Endothelial cell of umbilical vein (primary cell): ENCODE results near the gene DIAPH3. TPM values are rescaled to one million over a fixed set of nuclear protein-coding genes. Genes with fewer than 3 reads are reported as not detected.

ENCODE experiments used
- BruUV-seq: library from RNA; stranded (reverse); fragments of 400-500 nt; replicated peaks from 2 replicates; lab custom pipeline; 2021; lab: Mats Ljungman, UMichigan
- CTCF ChIA-PET: fragments of 300-600, 350-600 bp; sonication (Branson Sonifier 250); formaldehyde crosslinking; loops from one replicate; lab custom pipeline; 2021; ENCODE audit warnings: antibody characterized with exemption, inconsistent platforms; lab: Charles Lee
- POLR2A ChIA-PET: fragments of 300-600, 350-600 bp; sonication (Branson Sonifier 250); formaldehyde crosslinking; loops from one replicate; lab custom pipeline; 2021; ENCODE audit warnings: antibody characterized with exemption, inconsistent platforms; lab: Charles Lee
- DNase-seq: peaks from one replicate; pipeline ENCODE4 v3.0.0-alpha.2; 2011; ENCODE audit warnings: low read depth, low spot score
- FAIRE-seq: peaks from 2 replicates; lab custom pipeline; 2011; peaks lifted over from hg19 to GRCh38; lab: Jason Lieb, UNC
- H2AFZ ChIP-seq: 2 replicates; pipeline ENCODE4 v1.6.0; 2012; ENCODE audit warnings: low read depth, low read length, control low read depth, inconsistent platforms
- H3K27ac ChIP-seq: 2 replicates; pipeline ENCODE4 v1.5.1; 2011; ENCODE audit warnings: low read depth, mild to moderate bottlenecking, control low read depth, low read length, moderate library complexity; ENCODE audit not compliant: insufficient read depth
- H3K27me3 ChIP-seq, 2 experiments: 2 replicates each; pipeline versions ENCODE4 v1.6.0 to v1.6.1; 2011; ENCODE audit warnings: low read length in 2 of 2, mixed read lengths in 1 of 2; ENCODE audit not compliant: control insufficient read depth in 2 of 2, insufficient read depth in 2 of 2
- H3K36me3 ChIP-seq, 2 experiments: 2 replicates in 1 of 2; 3 replicates in 1 of 2; pipeline ENCODE4 v1.5.1; 2011; ENCODE audit warnings: low read length in 2 of 2, mild to moderate bottlenecking in 1 of 2, moderate library complexity in 1 of 2; ENCODE audit not compliant: control insufficient read depth in 2 of 2, insufficient read depth in 2 of 2; ENCODE audit errors: extremely low read depth in 1 of 2
- H3K4me1 ChIP-seq: 3 replicates; pipeline ENCODE4 v1.5.1; 2011; ENCODE audit warnings: mild to moderate bottlenecking, low read length; ENCODE audit not compliant: control insufficient read depth, insufficient read depth; ENCODE audit errors: extremely low read depth
- H3K4me2 ChIP-seq: 2 replicates; pipeline ENCODE4 v1.6.1; 2011; ENCODE audit warnings: low read length, control low read depth, mixed read lengths; ENCODE audit not compliant: insufficient read depth
- H3K4me3 ChIP-seq, 3 experiments: fragments of 200-600 bp in 1 of 3; sonication (generic), shearing (Covaris generic) in 1 of 3; replicated peaks in 1 of 3; 2 replicates each; pipeline ENCODE4 v1.5.1; 2011 to 2016; ENCODE audit warnings: control low read depth in 3 of 3, low read length in 3 of 3, mild to moderate bottlenecking in 2 of 3, inconsistent platforms in 1 of 3, low read depth in 1 of 3, moderate library complexity in 1 of 3; ENCODE audit not compliant: insufficient read depth in 1 of 3
- H3K79me2 ChIP-seq: 2 replicates; pipeline ENCODE4 v1.6.0; 2012; ENCODE audit warnings: low read length, inconsistent platforms; ENCODE audit not compliant: control insufficient read depth, insufficient read depth
- H3K9ac ChIP-seq: replicated peaks from 2 replicates; pipeline ENCODE3; 2011; ENCODE audit warnings: low read length, control low read depth; ENCODE audit not compliant: insufficient read depth; ENCODE audit errors: extremely low read depth
- H3K9me1 ChIP-seq: replicated peaks from 3 replicates; pipeline ENCODE4 v1.6.0; 2011; ENCODE audit warnings: mild to moderate bottlenecking, low read length; ENCODE audit not compliant: control insufficient read depth, insufficient read depth; ENCODE audit errors: extremely low read depth
- H3K9me3 ChIP-seq: replicated peaks from 2 replicates; pipeline ENCODE4 v1.5.1; 2012; ENCODE audit warnings: low read length, inconsistent platforms; ENCODE audit not compliant: control insufficient read depth, insufficient read depth
- H4K20me1 ChIP-seq: replicated peaks from 2 replicates; pipeline ENCODE3; 2011; ENCODE audit warnings: mild to moderate bottlenecking, low read length; ENCODE audit not compliant: control insufficient read depth, insufficient read depth; ENCODE audit errors: extremely low read depth
- EZH2 ChIP-seq: IDR thresholded peaks from 2 replicates; pipeline ENCODE4 v1.6.1; 2012; ENCODE audit warnings: borderline replicate concordance, low read depth, mild to moderate bottlenecking, moderate library complexity, low read length, inconsistent platforms; ENCODE audit not compliant: severe bottlenecking
- FOS ChIP-seq: IDR thresholded peaks from 2 replicates; pipeline ENCODE4 v1.6.1; 2011; ENCODE audit warnings: mild to moderate bottlenecking, low read length, moderate library complexity, borderline replicate concordance; ENCODE audit not compliant: insufficient read depth
- GATA2 ChIP-seq: IDR thresholded peaks from 2 replicates; pipeline ENCODE4 v1.7.0; 2011; ENCODE audit warnings: low read depth, mild to moderate bottlenecking, moderate library complexity, mixed read lengths, low read length; ENCODE audit not compliant: insufficient read length, insufficient read depth
- JUN ChIP-seq: IDR thresholded peaks from 2 replicates; pipeline ENCODE4 v1.6.1; 2011; ENCODE audit warnings: borderline replicate concordance, low read depth; ENCODE audit not compliant: insufficient read length, insufficient read depth
- MYC ChIP-seq: IDR thresholded peaks from one replicate; pipeline ENCODE4 v1.6.1; 2011; ENCODE audit warnings: mild to moderate bottlenecking, low read depth, low read length
- POLR2A ChIP-seq: IDR thresholded peaks from 2 replicates; pipeline ENCODE4 v1.6.1; 2012; ENCODE audit warnings: low read depth, mild to moderate bottlenecking, control low read depth, low read length
- POLR2AphosphoS5 ChIP-seq: IDR thresholded peaks from 2 replicates; pipeline ENCODE4 v1.6.1; 2012; ENCODE audit warnings: low read depth, mild to moderate bottlenecking, control low read depth, low read length, moderate library complexity; ENCODE audit not compliant: insufficient read depth
- dilution Hi-C: fragments of 300-500 bp; cut with MboI; formaldehyde crosslinking; loops from one replicate; pipeline ENCODE4 v1.15.0; 2019; ENCODE audit warnings: low sequenced_read_pairs; ENCODE audit not compliant: extremely low pct_ligation_motif_present
- intact Hi-C: fragments of 100-400 bp; cut with micrococcal nuclease; formaldehyde crosslinking; loops from one replicate; pipeline ENCODE4 v1.10.0; 2022
- polyA plus RNA-seq, 4 experiments: library from polyadenylated mRNA; depleted of rRNA in 3 of 4; stranded (reverse) in 3 of 4; unstranded in 1 of 4; fragments of >200 nt; gene quantifications; 2 replicates each; pipeline versions ENCODE4 v1.2.1 to v1.2.3, GENCODE V29; 2011 to 2012; ENCODE audit warnings: missing spikeins in 1 of 4
- total RNA-seq: library from RNA; stranded (reverse); gene quantifications from 2 replicates; pipeline ENCODE4 v1.2.3, GENCODE V29; 2021
- TF ChIP-seq, protein P1 (sequence below): IDR thresholded peaks from 2 replicates; pipeline ENCODE4 v1.6.1; 2011; ENCODE audit not compliant: insufficient read depth, insufficient read length
- TF ChIP-seq, protein P2 (sequence below), 2 donors: IDR thresholded peaks; 1 replicate in 1 of 2; 2 replicates in 1 of 2; pipeline ENCODE4 v1.5.1; 2011; ENCODE audit warnings: low read length in 2 of 2, mild to moderate bottlenecking in 2 of 2, moderate library complexity in 2 of 2, control low read depth in 1 of 2, inconsistent platforms in 1 of 2, low read depth in 1 of 2; ENCODE audit not compliant: insufficient read depth in 1 of 2; ENCODE audit errors: extremely low read depth in 1 of 2

Gene DIAPH3
- total and polyA plus RNA-seq, 2 donors (not counting 3 experiments of a cell fraction or from before 2014, with no cell fraction given), result 9.9 to 44.0 TPM

DNA sequence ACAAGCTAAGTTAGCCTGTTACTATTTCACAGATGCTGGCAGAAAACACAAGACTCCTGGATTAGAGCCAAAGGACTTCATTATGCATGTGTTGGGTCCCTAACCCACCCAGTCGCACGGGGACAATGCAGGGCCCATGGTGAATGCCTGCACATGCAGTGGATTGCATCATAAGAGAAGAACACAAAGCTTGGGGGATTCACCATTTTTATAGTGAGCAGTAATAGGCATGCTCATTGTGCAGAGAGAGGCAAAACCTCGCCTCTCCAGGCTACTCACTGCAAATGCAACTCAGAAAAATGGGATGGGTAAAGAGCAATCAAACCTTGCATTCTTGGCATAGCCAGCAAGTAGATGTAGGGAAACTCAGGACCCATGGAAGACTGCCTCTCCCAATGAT, 115.8 kb downstream of the DIAPH3 start:
- dilution Hi-C loops (no loop called here), intact Hi-C loops (no loop called here)
- Histone ChIP-seq H3K9ac (no peak overlapping the region), H3K4me3 (no peak overlapping the region), H3K9me1 (no peaks in the 10 kb centered on the region), H3K4me1 (no peaks in the 10 kb centered on the region), H3K27ac (no peak overlapping the region), H3K9me3 (no peaks in the 10 kb centered on the region), H3K27me3 (no peaks in the 10 kb centered on the region), H3K79me2 (peaks cover 21% of the 10 kb centered on the region), H4K20me1 (no peaks in the 10 kb centered on the region), H3K36me3 (no peaks in the 10 kb centered on the region), H2AFZ (no peak overlapping the region), H3K4me2 (no peak overlapping the region)
- DNase-seq (no peak), FAIRE-seq (no peak)
- TF ChIP-seq EZH2 (no peak), POLR2AphosphoS5 (no peak), GATA2 (no peak), JUN (no peak), FOS (no peak), POLR2A (no peak), MYC (no peak)
- TF ChIP-seq, protein P1, sequence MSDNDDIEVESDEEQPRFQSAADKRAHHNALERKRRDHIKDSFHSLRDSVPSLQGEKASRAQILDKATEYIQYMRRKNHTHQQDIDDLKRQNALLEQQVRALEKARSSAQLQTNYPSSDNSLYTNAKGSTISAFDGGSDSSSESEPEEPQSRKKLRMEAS, result no peak
- TF ChIP-seq, protein P2, sequence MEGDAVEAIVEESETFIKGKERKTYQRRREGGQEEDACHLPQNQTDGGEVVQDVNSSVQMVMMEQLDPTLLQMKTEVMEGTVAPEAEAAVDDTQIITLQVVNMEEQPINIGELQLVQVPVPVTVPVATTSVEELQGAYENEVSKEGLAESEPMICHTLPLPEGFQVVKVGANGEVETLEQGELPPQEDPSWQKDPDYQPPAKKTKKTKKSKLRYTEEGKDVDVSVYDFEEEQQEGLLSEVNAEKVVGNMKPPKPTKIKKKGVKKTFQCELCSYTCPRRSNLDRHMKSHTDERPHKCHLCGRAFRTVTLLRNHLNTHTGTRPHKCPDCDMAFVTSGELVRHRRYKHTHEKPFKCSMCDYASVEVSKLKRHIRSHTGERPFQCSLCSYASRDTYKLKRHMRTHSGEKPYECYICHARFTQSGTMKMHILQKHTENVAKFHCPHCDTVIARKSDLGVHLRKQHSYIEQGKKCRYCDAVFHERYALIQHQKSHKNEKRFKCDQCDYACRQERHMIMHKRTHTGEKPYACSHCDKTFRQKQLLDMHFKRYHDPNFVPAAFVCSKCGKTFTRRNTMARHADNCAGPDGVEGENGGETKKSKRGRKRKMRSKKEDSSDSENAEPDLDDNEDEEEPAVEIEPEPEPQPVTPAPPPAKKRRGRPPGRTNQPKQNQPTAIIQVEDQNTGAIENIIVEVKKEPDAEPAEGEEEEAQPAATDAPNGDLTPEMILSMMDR (IDR thresholded peaks at IDR 0.05; ENCODE audit: extremely low read depth in 1 of 2, insufficient read depth in 1 of 2, low read depth in 1 of 2, low read length in 2 of 2), result no peak
- ChIA-PET POLR2A (no interaction called here), CTCF (interaction anchor here (0.8 kb wide), 1 partner anchor 13 kb away, joined by 3 read pairs; no protein-coding TSS in a partner anchor)
- no TSS peak for BruUV-seq
